GM19467 (cell line): ENCODE results near the gene DAB1.

Source experiments
- ATAC-seq: cut with Tn5 transposase; IDR thresholded peaks from one replicate; pipeline ENCODE4 v1.9.1; 2021; ENCODE audit warnings: mild to moderate bottlenecking, moderate library complexity; ENCODE audit not compliant: unreplicated experiment

DAB1 gene

DNA sequence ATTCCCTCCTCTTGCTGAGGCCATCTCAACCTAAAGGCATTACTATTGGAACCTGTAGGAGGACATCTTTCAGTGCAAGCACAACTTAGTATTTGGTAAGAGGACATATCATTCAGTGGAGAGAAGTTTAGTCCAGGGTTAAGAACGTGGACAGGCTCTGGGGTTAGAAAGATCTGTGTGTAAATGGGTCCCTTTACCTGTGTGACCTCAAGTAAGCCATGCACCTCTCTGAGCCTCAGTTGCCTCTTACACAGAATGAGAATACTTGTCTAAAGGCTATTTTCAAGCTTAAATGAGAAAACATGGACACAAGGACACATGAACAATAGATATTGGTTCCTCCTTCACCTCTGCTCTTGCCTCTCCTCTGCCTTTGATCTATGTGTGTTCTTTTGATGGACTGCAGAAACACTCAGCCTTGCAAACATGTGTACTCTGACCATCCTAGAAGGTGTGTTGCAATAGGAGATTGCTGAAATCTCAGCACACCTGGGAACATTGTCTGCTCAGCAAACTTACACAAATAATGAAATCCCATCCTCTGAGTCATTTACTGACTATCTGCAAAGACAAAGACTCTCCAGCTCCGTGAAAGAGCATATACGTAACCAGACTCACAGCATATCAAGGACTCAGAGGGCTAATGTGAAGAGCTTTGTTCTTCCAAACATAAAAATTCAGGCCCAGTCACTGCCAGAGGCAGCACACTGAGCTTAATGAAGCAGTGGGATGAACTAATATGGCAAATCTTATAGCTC, 143.8 kb downstream of the DAB1 start:
- no peak for ATAC-seq

DNA sequence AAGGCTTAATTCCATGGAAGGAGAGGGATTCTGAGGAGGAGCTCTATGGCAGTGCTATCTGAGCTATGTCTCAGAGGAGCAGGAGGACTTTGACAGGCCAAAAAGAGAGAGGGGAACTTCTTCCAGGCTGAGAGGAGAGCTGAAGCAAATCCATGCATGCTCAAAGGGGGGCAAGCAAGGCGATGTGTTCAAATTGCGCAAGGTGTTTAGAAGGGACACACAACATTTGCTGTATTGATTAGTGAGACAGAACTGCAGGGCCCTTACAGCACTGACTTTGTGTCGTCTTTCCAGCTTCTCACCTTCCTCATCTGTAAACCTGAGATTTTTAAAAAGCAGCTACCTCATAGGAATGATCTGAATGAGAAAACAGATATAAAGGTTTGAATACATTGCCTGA, 145.3 kb downstream of the DAB1 start:
- ATAC-seq = no peak

DNA sequence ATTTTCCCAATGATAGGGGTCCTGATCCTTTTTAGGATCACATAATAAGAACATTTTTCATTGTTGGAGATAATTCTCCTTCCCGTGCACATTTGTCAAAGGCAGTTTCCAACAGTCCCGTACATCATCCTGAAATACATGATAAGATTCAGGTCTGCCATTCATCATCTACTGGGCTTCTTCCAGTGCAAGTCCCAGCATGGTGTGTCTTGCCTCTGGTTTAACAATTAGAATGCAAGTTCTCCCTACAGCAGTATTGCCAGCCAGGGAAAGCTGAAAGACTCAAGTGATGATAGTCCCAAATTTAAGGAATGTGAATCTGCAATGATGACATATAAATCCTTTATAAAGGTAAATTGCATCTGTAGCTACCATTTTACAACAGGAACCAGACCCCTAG, 146.2 kb downstream of the DAB1 start:
- no peak for ATAC-seq

DNA sequence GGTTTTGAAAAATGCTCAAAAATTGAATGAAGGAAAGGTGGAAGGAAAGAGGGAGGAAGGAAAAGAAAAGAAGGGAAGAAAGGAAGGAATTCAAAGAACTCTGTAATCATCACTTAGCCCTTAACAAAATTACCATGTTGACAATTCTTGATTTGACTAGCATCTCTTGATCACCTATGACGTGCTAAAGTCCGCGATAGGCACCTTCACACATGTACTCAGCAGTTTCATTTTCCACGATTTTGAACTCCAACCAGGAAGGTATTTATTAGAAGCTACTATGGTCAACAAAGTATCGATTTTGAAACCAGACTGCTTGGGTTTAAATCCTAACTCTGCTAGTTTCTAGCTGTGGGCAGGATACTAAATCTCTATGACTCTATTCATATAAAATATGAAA, 146.9 kb downstream of the DAB1 start:
- no peak for ATAC-seq

DNA sequence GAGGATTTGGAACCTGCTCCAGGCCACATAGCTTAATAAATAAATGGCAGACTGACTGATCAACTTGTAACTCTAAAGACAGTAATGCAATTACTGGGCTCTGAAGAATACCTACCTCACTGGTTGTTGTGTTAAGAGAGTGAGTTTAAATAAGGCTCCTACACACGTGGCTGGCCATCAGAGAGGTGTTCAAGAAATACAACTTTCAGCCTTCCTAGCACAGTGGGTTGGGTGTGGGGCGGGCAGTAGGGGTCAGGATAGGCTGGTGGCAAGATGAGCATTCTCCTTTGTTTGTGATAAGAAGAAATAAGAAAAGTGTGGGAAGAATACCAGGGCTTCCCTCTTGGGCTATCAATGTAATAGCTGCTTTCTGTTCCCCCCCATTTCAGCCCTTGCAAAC, 151.3 kb downstream of the DAB1 start:
- ATAC-seq = no peak

DNA sequence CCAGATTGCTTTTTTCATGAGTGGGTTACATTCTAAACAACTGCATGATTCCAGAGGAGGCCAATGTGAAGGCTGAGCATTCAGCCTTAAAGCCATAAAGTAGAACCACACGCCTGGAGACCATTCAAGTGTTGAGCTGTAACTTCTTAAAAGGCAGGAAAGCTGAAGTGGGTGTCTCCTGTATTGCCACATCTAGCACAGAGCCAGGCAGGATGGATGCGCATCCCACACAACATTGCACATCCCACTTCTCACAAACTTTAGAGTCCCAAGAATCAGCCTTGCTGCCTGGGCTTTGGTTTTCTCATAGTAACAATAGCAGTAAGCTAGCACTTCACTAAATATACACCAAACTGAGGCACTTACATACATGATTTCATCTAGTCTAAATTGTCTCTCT, 151.7 kb downstream of the DAB1 start:
- ATAC-seq = no peak

DNA sequence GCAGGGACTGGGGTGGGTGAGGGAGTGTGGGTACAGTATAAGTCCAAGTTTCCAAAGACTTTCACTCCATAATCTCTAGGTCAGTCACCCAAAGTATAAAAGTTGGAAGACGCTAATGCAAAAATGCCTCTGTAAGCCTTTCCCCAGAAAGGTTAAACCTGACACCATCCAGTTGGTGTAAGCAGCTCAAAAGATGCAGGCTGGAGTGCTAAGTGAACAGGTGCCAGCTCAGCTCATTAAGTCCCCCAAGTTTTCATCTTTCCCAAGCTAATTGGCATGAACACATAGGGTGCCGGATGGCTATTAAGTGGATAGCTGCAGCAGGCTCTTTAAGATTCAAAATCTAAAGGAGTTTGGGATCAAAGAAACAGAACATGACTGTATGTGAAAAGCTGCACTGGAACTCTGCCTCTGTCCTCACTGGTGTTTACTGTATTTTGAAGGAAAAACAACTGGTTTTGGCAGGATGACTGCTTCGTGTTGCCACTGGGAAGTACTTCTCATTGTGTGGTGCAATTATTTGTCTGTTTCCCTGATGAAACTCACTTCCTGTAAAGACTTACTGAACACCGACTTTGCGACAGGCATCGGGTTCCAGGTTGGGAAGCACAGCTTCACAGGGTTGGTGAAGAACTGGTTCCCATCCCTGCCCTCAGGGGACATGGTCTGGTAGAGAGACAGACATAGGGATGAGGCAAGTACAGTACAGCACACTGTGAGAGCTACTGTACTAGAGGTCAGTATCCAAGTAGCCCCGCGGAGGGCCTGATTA, 152.7 kb downstream of the DAB1 start:
- no peak for ATAC-seq

DNA sequence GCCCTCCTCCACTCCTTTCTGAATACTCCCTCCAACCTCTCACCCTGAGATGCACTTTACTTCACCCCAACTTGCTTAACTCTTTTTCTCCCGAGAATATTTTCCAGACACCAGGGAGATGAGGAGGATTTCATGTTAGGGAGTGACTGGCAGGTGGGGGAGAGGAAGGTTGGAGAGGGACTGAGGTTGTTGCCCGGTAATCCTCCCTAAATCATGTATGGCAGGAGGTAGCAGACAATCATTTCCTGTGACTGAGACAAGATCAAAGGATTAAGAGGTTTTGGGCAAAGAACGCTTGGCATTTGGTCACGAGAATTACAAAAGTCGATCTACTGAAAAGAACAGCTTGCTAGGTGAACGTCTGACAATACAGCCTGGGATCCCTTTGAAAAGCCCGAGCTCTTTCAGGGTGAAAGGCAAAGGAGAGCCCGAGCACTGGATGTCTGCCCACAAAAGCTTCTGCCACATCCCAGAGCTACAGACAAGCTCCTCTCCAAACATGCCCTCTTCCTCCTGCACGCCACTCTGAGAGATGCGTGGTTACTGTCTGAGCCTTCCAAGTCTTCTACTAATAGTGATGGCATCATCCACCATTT, 154.1 kb downstream of the DAB1 start:
- no peak for ATAC-seq

DNA sequence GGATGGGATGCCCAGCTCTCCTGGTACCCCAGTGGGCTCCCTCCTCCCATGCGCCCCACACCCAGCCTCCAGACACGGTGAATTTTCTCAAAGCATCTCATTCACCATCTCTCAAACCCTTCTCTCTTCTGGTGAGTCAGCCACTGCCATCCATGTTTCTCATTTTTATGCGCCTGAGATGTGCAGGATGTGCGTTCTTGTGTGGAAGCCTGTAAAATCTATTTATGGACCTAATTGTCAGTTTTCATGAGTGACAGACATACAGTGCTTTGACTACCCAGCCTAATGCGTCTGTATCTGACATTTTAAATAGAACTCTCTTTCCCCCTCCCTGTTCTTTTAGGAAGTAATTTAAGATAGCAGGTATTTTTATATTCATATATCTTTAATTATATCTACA, 158.8 kb downstream of the DAB1 start:
- ATAC-seq = no peak

DNA sequence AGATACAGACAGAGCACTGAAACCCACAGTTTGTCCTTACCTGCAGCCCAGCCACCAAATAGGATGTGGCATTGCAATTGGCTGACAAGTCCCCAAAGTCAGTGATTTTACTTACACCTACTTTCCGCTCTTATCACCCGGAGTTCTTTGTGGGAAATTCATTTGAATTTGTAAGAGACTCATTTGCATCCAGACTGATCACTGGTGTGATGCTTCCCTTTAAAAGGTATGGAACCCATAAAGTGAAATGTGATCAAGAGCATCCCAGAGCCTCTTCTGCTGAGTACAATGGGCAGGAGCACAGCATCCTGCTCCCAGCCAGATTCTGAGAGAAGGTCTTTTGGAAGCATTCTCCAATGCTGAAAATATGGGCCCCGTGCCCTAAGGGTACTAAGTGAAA, 161.4 kb downstream of the DAB1 start:
- ATAC-seq = no peak

DNA sequence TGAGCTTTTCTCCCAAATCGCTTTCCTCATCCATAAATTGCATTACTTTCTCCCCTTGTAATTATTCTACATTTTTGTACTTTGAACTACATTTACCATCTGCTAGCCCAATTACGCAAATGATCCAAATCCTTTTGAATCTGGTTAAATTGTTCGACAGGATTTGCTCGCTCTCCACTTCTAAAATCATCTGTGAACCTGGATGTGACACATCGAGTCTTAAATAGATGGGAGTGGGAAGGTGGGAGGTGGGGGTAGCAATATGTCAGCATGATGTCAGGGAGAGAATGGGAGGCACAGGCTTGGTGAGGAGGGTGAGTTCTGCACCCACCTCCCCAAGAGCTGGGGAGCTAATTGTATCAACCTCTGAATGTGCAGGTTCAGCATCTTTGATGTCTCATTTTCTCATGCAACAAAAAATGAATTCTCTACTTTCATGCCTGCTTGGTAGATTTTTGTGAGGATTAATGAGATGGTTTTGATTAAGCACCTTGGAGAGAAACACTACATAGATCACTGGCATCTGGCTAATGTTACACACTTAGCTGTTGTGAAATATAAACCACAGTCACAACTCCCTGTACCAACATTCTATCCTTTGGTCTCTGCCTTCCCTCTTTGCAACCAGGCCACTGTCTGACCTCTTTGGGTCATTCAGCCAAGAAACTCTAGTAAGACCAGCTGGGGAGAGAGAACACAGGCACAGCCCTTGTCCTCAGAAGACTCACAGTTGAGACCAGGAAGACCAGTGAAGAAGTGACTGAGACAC, 165.1 kb downstream of the DAB1 start:
- no peak for ATAC-seq

DNA sequence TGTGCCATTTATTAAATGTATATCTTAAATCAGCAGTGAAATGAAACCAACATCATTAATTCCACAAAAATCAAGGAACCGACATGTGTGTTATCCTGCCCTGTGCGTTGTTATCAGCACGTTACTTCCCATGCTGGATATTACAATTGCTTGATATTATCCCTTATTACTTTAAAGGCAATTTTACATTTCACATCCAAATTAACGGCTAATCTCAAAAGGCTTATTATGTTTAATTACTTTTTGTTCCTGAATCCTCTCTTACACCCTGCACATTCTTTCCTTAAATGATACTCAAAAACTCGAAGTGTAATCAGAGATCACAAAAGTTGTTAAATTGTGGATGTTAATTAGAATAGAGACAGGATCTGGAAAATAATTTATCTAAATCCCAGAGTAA, 167.9 kb downstream of the DAB1 start:
- ATAC-seq = no peak

DNA sequence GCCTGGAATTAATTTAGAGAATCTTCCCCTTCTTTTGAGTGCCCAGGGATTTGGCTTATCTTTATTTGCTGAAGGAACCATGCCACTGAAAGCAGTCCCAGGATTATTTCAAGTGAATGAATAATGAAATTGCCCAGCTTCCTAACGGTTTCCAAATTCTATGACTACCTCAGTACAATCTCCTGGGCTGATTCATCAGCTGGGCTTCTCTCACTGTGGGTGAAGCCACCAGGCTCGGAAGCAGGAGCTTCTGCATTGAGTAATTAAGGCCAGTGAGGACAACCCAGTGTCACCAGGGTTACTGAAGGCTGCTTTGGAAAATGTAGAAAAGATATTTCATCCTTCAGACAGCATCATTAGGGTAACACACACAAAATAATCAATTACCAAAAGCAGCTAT, 169.8 kb downstream of the DAB1 start:
- ATAC-seq = no peak

DNA sequence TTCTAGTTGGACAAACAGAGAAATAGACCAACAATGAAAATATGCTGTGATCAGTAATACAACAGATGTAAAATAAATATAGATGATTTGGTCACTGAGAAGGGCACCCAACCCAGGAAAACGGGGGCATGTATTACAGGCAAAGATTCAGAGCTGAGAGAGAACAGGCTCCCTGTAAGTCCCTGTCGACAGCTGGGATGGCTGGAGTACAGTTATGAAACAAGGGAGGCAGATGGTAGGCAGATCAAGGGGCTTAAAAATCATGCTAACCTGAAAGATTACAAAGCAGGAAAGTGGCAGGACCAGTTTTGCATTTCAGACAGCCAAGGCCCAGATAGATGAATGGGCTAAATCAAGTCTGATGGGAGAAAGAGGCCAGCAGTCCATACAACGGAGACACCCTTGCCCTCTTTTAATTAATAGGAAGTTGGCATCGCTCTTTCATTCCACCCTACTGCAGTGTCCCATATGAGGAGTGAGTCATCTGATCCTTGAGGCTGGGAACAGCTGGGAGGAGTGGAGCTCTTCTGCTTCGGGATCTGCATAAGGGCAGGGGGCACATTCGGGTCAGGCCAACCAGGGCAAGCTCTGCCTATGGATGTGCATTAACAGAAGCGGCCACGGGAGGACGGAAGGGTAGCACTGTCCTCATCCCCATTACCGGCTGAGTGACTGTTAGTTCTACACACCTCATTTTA, 171.1 kb downstream of the DAB1 start:
- no peak for ATAC-seq

DNA sequence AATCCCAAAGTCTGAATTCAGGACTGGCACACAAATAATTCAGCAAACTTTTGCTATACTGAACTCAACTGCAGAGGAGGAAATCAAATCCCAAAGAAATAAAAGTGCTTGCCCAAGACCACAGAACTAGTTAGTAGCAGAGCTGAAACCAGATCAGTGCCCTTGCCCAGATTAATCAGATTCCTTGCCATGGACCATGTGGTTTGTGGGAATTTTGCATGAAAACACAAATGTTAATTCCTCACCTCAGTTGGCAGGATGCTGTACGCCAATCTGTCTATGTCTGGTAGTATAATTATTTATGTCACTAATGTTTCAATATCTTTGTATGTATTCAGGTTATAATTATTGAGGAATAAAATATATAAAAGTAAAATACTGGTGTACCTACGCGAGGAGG, 173.8 kb downstream of the DAB1 start:
- no peak for ATAC-seq

DNA sequence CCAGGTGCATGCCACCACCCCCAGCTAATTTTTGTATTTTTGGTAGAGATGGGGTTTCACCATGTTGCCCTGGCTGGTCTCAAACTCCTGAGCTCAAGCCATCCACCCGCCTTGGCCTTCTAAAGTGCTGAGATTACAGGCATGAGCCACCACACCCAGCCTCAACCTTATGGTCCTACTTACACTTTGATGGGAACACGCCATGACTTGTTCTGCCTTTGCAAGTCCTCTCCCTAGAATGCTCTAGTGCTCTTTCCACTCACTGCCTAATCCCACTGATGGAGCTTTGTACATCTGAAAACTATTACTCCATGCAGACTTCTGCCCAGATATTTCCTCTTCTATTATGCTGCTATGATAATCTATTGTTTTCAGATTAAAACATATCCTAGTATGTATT, 174.3 kb downstream of the DAB1 start:
- no peak for ATAC-seq

DNA sequence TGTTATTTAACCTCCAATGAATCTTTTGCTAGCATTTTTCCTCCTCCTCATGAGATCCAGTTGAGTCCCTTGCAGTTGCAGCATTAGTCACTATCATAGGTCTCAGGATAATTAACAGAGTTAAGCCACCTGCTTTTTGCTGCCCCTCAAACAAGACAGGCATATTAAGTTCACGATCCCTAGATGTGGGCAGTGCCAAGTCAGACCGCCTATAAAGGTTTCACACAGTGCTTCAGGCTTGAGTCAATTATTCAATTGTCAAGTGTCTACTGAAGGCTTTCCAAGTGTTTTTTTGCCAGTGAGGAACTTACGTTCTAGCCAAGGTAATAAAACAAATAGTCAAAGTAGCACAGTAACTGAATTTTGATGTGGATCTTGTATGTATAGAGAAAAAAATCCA, 175.0 kb downstream of the DAB1 start:
- no peak for ATAC-seq

DNA sequence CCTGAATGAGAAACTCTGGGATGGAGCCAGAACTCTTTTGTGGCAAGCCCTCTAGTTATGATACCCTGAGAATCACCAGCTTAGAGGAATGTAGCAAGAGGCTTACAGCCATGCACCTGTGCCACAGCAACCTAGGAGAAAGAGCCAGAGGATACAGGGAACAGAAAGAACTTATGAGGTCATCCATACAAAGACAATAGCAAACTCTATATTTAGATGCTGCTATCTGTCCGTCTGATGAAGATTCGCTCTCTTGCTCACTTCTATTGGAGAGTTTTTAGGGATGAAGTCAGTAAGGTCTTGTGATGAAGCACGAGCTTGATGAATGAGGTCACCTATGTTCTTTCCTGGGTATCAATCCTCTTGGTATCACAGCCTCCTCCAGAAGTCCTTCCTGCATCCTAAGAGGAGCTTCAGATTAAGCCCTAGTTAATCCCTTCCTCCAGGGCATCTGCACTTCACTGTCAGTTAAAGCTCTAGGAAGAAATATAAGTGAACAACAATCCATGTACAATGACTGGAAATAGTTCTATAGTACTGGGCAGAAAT, 185.6 kb downstream of the DAB1 start:
- no peak for ATAC-seq

DNA sequence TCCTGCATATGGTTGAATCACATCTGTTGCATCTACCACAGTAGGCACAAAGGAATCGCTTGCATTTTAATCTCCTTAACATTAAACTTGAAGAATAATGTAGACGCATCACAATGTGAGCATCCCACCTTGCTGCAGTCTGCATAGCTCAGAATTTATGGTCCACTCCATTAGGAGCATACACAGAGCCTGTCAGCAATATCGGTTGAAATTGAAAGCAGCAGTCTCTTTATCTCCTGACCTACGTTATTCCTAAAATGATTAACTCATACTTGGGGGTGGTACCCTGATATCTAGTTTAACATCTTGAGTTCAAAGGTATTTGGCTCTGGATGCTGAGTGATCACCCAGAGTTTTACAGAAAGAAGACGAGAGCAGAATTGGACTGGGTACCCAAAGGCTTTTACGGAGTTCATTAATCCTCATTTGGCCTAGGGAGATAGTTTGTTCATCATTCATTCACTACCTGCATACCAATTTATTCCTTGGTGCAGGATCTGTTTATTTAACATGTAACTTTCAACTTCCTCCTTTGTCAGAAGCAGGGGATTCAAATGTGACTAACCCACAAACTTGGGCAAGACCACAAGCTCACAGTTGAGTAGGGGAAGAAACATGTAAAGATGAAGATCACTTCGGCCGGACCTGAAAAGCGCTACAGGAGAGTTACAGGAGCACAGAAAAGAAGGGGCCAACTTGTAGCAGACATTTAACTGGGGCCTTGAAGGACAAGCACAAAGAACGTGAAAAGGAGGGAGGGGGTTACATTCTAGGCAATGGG, 187.9 kb downstream of the DAB1 start:
- no peak for ATAC-seq

DNA sequence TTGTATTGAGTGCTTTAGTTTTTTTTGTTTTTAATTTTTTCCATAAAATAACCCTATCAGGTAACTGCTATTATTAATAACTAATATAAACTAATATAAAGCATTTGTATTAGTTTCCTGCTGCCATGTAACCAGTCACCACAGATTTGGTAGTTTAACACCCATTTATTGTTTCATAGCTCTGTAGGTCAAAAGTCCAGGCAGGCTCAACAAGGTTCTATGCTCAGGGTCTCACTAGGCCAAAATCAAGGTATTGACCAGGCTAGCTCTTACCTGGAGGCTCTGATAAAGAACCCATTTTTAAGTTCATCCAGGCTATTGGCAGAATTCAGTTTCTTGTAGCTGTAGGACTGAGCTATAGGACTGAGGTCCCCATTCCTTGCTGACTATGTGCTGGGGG, 189.4 kb downstream of the DAB1 start:
- no peak for ATAC-seq
